NB4 (cell line): ENCODE results near the gene MRRF.

ENCODE experiments used
- DNase-seq: peaks from one replicate; pipeline ENCODE4 v3.0.0; 2010; ENCODE audit warnings: low read depth
- H3K4me3 ChIP-seq: one replicate; pipeline ENCODE4 v1.5.1; 2011; ENCODE audit warnings: mild to moderate bottlenecking, low read depth, low read length, moderate library complexity
- CTCF ChIP-seq: IDR thresholded peaks from one replicate; pipeline ENCODE4 v1.5.1; 2012; ENCODE audit warnings: low read depth, low read length
- MAX ChIP-seq: IDR thresholded peaks from 2 replicates; pipeline ENCODE4 v1.6.1; 2011; ENCODE audit warnings: low read depth, low read length
- MYC ChIP-seq: IDR thresholded peaks from 2 replicates; pipeline ENCODE4 v1.6.1; 2011; ENCODE audit warnings: low read depth, low read length
- POLR2A ChIP-seq: IDR thresholded peaks from 2 replicates; pipeline ENCODE4 v1.6.1; 2011; ENCODE audit warnings: mild to moderate bottlenecking; ENCODE audit not compliant: insufficient read length; ENCODE audit errors: extremely low read depth

The MRRF gene

GRCh38 chr9:122222791-122223190 lies 41.9 kb upstream of the MRRF start:
- no peak overlapping the region for H3K4me3 ChIP-seq
- TF ChIP-seq CTCF (no peak), MAX (no peak), MYC (no peak), POLR2A (no peak)
- peak; percentile 56 for DNase-seq

GRCh38 chr9:122223435-122223834 lies 41.2 kb upstream of the MRRF start:
- DNase-seq, result no peak
- no peak for TF ChIP-seq MAX
- no peak for TF ChIP-seq CTCF
- TF ChIP-seq POLR2A, result no peak
- no peak for TF ChIP-seq MYC
- H3K4me3 ChIP-seq, result no peak overlapping the region

DNA sequence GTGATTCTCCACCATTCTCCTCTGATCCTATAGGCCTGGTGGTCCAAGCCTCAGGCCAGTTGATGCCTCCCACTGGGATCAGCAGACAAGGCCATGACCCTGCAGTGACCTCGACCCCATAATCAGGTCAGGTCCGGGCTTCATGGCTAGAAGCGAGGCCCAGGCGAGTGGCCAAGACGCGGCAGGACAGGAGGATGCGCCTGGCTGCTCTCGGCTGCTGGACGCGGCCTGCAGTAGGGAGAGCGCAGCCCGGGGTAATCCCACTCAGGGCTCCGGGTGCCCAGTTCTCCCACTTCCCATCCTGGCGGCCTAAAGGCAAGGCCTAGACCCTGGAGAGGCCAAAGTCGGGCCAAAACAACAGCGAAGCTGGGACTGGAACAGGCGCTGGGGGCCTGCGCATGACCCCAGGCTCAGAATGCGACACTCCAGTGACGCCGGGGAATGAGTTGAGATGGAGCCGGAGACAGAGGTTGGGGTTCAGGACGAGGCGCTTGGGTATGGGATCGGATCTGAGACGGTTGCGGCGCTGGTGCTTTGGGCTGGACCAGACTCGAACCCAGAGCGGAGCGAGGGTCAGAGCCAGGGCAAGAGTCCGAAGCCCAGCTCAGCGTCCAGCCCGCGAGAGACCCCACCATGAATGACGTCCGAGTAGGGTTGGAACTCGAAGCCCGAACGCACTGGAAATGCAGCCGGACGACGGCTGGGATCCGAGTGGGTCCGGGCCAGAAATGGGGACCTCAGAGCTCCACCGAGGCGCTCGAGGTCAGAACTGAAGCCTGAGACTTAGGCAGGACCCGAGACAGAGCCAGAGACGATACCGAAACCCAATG lies 39.2 kb upstream of the MRRF start:
- H3K4me3 ChIP-seq, result no peak overlapping the region
- no peak for DNase-seq
- TF ChIP-seq MAX, result no peak
- no peak for TF ChIP-seq POLR2A
- TF ChIP-seq CTCF, result no peak
- TF ChIP-seq MYC, result no peak

- no peak overlapping the region for H3K4me3 ChIP-seq
- TF ChIP-seq MAX (no peak), POLR2A (no peak), MYC (no peak), CTCF (no peak)
- no peak for DNase-seq
Measured at GRCh38 chr9:122226142-122226757, 38.4 kb upstream of the MRRF start.

DNA sequence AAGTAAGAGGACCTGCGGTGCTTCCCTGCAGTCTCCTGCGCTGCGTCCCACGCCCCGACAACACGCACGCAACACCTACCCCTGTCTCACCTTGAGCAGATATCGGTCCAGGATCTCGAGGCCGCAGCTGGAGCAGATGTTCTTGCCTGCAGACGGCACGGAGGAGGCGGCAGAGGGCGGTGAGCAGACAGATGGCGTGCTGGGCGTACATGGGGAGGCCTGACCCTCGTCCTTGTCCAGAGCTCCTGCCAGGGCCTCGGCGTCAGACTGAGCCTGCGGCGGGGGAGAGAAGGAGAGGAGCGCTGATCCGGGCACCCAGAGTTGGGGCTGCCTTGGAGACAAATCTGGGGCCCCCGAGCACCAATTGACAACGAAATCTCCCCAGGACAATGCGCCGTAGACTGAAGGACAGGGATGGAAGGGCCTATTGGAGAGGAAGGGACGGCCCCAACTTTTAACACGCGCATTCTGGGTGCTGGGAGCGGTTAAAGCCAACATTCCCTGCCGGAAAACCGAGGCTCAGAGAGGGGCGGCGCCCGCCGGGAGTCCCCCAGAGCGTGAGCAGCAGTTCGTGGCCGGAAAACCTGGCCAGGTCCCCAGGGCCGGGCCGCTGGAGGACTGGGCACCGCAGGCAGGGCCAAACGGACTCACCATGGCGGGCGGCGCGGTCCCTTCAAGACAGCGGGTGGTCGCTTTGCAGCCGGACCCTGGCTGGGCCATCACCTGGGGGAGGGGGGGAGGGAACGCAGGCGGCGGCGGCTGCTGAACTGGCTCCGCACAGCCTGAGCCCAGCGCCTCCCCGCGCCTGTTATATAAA lies 37.7 kb upstream of the MRRF start:
- TF ChIP-seq MAX (no peak), POLR2A (no peak), MYC (no peak), CTCF (no peak)
- DNase-seq, result no peak
- no peak overlapping the region for H3K4me3 ChIP-seq
